ENCODE data around the gene NLRP12. TPM values are rescaled to one million over a fixed set of nuclear protein-coding genes. Genes with fewer than 3 reads are reported as not detected.
"Not testable (repeated sequence)": the region's sequence is repeated elsewhere in the genome, so short reads cannot be mapped to it uniquely, and the experiment has no call there.

NLRP12 gene
- total RNA-seq, 1 experiment from 2014 or later, result not detected

DNA sequence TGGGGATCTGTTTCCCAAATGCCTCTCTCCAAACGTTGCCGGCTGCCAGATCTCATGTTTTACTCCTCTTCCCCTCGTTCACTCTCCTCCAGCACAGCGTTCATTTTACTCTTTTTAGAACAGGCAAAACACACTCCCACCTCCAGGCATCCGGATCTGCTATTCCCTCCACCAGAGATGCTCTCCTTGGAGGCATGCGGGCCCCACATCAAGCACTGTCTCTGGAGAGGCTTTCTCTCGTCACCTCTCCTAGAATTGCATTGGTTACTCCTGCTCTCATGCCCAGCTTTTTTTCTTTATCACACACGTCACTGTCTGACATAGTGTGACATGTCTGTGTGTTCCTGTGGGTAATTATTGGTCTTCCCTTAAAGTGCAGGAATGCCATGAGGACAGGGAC is 23.4 kb upstream of the NLRP12 start:
- H3K4me1 Mint-ChIP-seq (ENCODE audit: insufficient read depth, unreplicated experiment), result peaks cover under 1% of the 10 kb centered on the region
- ChIA-PET POLR2A (no interaction called here), CTCF (interaction anchor here (1.0 to 2.0 kb wide), 3 partner anchors 55 to 176 kb away, joined by 3 to 10 read pairs (median 5); no protein-coding TSS in a partner anchor)
- no TSS peak for BruUV-seq (replicated peaks)
- H3K9me3 Mint-ChIP-seq (ENCODE audit: unreplicated experiment), result no peaks in the 10 kb centered on the region
- no peaks in the 10 kb centered on the region for H3K27me3 Mint-ChIP-seq (ENCODE audit: insufficient read depth, unreplicated experiment)
- intact Hi-C loops (cut with micrococcal nuclease), result no loop called here
- DNase-seq (ENCODE audit: unreplicated experiment), result no peak
- TF ChIP-seq, protein P1, sequence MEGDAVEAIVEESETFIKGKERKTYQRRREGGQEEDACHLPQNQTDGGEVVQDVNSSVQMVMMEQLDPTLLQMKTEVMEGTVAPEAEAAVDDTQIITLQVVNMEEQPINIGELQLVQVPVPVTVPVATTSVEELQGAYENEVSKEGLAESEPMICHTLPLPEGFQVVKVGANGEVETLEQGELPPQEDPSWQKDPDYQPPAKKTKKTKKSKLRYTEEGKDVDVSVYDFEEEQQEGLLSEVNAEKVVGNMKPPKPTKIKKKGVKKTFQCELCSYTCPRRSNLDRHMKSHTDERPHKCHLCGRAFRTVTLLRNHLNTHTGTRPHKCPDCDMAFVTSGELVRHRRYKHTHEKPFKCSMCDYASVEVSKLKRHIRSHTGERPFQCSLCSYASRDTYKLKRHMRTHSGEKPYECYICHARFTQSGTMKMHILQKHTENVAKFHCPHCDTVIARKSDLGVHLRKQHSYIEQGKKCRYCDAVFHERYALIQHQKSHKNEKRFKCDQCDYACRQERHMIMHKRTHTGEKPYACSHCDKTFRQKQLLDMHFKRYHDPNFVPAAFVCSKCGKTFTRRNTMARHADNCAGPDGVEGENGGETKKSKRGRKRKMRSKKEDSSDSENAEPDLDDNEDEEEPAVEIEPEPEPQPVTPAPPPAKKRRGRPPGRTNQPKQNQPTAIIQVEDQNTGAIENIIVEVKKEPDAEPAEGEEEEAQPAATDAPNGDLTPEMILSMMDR (IDR thresholded peaks at IDR 0.05; ENCODE audit: unreplicated experiment), result no peak
- H3K4me3 Mint-ChIP-seq (ENCODE audit: unreplicated experiment), result no peak overlapping the region
- no peak overlapping the region for H3K27ac Mint-ChIP-seq (ENCODE audit: low read depth, unreplicated experiment)
- peaks cover 7% of the 10 kb centered on the region for H3K36me3 Mint-ChIP-seq (ENCODE audit: insufficient read depth, unreplicated experiment)

DNA sequence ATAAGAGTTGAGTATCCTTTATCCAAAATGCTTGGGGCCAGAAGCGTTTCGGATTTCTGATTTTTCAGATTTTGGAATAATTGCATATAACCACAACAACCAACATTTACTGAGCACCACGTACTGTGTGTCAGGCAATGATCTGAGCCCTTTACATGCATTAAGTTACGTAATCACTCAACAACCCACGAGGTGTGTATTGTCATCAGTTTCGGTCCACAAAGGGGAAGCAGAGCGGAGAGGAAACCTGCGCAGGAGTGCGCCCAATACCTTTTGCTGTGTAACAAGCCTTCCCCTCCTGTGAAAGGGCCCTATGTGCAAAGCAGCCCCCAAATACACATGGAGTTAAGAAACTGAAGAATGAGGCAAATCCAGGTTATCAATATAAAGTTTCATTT is 20.7 kb upstream of the NLRP12 start:
- H3K9me3 Mint-ChIP-seq (ENCODE audit: unreplicated experiment), result no peaks in the 10 kb centered on the region
- intact Hi-C loops (cut with micrococcal nuclease), result loop anchor here (5.0 kb wide), 2 partner anchors 37 to 62 kb away; partner anchors contain the start of genes CACNG7 and PRKCG
- TF ChIP-seq, protein P1 (IDR thresholded peaks at IDR 0.05; ENCODE audit: unreplicated experiment), result no peak
- ChIA-PET POLR2A (no interaction called here), CTCF (interaction anchor here (0.6 kb wide), 1 partner anchor 179 kb away, joined by 3 read pairs; no protein-coding TSS in a partner anchor)
- BruUV-seq (replicated peaks), result no TSS peak
- no peak for DNase-seq (ENCODE audit: unreplicated experiment)
- no peak overlapping the region for H3K4me3 Mint-ChIP-seq (ENCODE audit: unreplicated experiment)
- H3K27me3 Mint-ChIP-seq (ENCODE audit: insufficient read depth, unreplicated experiment), result no peaks in the 10 kb centered on the region
- H3K4me1 Mint-ChIP-seq (ENCODE audit: insufficient read depth, unreplicated experiment), result no peaks in the 10 kb centered on the region
- H3K27ac Mint-ChIP-seq (ENCODE audit: low read depth, unreplicated experiment), result no peak overlapping the region
- H3K36me3 Mint-ChIP-seq (ENCODE audit: insufficient read depth, unreplicated experiment), result peaks cover 7% of the 10 kb centered on the region

DNA sequence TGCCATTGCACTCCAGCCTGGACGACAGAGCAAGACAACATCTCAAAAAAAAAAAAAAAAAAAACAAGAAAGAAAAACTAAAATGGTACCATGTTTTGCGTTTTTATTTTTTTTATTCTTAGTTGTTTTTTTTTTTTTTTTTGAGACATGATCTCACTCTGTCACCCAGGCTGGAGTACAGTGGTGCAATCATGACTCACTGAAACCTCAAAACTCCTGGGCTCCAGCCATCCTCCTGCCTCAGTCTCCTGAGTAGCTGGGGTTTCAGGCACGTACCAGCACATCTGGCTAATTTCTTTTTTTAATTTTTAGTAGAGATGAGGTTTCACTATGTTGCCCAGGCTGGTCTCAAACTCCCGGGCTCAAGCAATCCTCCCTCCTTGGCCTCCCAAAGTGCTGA is 16.8 kb upstream of the NLRP12 start:
- H3K27ac Mint-ChIP-seq (ENCODE audit: low read depth, unreplicated experiment), result peak overlapping the region; percentile 46
- H3K9me3 Mint-ChIP-seq (ENCODE audit: unreplicated experiment); H3K27me3 Mint-ChIP-seq (ENCODE audit: insufficient read depth, unreplicated experiment); H3K36me3 Mint-ChIP-seq (ENCODE audit: insufficient read depth, unreplicated experiment); H3K4me1 Mint-ChIP-seq (ENCODE audit: insufficient read depth, unreplicated experiment); BruUV-seq (replicated peaks); H3K4me3 Mint-ChIP-seq (ENCODE audit: unreplicated experiment): not testable (repeated sequence)
- ChIA-PET POLR2A (interaction anchor here (0.7 to 1.5 kb wide), 7 partner anchors 16 to 274 kb away, joined by 3 to 8 read pairs (median 4); partner anchors contain the start of genes MYADM, PRPF31 and TFPT), CTCF (interaction anchor here (0.6 to 1.6 kb wide), 15 partner anchors 9 to 296 kb away, joined by 3 to 9 read pairs (median 4); partner anchors contain the start of genes PRKCG and TFPT)
- DNase-seq (ENCODE audit: unreplicated experiment), result peak; percentile 90
- intact Hi-C loops (cut with micrococcal nuclease), result loop anchor here (1.0 to 5.0 kb wide), 3 partner anchors 26 to 66 kb away; partner anchors contain the start of genes CACNG7, MYADM and PRKCG

DNA sequence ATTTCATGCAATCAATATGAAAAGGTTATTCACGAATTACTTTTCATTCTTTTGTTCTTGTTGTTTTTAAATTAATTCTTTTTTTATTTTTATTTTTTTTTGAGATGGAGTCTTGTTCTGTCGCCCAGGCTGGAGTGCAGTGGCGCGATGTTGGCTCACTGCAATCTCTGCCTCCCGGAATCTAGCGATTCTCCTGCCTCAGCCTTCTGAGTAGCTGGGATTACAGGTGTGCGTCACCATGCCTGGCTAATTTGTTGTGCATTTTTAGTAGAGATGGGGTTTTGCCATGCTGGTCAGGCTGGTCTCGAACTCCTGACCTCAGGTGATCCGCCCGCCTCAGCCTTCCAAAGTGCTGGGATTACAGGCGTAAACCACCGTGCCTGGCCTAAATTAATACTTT is 16.1 kb upstream of the NLRP12 start:
- not testable (repeated sequence) for H3K27ac Mint-ChIP-seq (ENCODE audit: low read depth, unreplicated experiment); H3K36me3 Mint-ChIP-seq (ENCODE audit: insufficient read depth, unreplicated experiment); DNase-seq (ENCODE audit: unreplicated experiment); H3K27me3 Mint-ChIP-seq (ENCODE audit: insufficient read depth, unreplicated experiment); H3K4me1 Mint-ChIP-seq (ENCODE audit: insufficient read depth, unreplicated experiment); H3K9me3 Mint-ChIP-seq (ENCODE audit: unreplicated experiment); H3K4me3 Mint-ChIP-seq (ENCODE audit: unreplicated experiment); BruUV-seq (replicated peaks)
- intact Hi-C loops (cut with micrococcal nuclease), result loop anchor here (5.0 kb wide), 2 partner anchors 42 to 67 kb away; partner anchors contain the start of genes CACNG7 and PRKCG
- ChIA-PET CTCF (interaction anchor here (0.7 to 1.6 kb wide), 2 partner anchors 9 to 185 kb away, joined by 4 to 8 read pairs; no protein-coding TSS in a partner anchor), POLR2A (interaction anchor here (0.7 kb wide), 1 partner anchor 17 kb away, joined by 3 read pairs; no protein-coding TSS in a partner anchor)

DNA sequence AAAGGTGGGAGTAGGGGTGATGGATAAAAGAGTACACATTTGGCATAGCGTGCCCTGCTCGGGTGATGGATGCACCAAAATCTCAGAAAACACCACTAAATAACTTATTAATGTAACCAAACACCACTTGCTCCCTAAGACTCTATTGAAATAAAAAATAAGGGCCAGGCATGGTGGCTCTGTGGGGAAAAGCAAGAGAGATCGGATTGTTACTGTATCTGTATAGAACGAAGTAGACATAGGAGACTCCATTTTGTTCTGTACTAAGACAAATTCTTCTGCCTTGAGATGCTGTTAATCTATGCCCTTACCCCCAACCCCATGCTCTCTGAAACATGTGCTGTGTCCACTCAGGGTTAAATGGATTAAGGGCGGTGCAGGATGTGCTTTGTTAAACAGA is 14.3 kb upstream of the NLRP12 start:
- H3K36me3 Mint-ChIP-seq (ENCODE audit: insufficient read depth, unreplicated experiment); intact Hi-C loops (cut with micrococcal nuclease); H3K4me1 Mint-ChIP-seq (ENCODE audit: insufficient read depth, unreplicated experiment); POLR2A ChIA-PET; DNase-seq (ENCODE audit: unreplicated experiment); H3K27me3 Mint-ChIP-seq (ENCODE audit: insufficient read depth, unreplicated experiment); H3K4me3 Mint-ChIP-seq (ENCODE audit: unreplicated experiment); BruUV-seq (replicated peaks); H3K9me3 Mint-ChIP-seq (ENCODE audit: unreplicated experiment): not testable (repeated sequence)
- CTCF ChIA-PET, result interaction anchor here (0.7 kb wide), 1 partner anchor 188 kb away, joined by 3 read pairs; no protein-coding TSS in a partner anchor
- H3K27ac Mint-ChIP-seq (ENCODE audit: low read depth, unreplicated experiment), result peak overlapping the region; percentile 31

DNA sequence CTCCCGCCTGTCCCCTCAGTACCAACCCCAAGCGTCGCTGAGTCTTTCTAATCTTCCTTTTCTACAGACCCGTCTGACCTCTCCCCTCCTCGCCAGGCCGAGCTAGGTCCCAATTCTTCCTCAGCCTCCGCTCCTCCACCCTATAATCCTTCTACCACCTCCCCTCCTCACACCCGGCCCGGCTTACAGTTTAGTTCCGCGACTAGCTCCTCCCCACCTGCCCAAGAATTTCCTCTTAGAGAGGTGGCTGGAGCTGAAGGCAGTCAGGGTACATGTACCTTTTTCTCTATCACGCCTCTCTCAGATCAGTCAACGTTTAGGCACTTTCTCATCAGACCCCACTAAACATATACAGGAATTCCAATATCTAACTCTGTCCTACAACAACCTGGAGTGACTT is 8.7 kb upstream of the NLRP12 start:
- intact Hi-C loops (cut with micrococcal nuclease); CTCF ChIA-PET; H3K9me3 Mint-ChIP-seq (ENCODE audit: unreplicated experiment); H3K36me3 Mint-ChIP-seq (ENCODE audit: insufficient read depth, unreplicated experiment); DNase-seq (ENCODE audit: unreplicated experiment); BruUV-seq (replicated peaks); H3K4me1 Mint-ChIP-seq (ENCODE audit: insufficient read depth, unreplicated experiment); H3K27ac Mint-ChIP-seq (ENCODE audit: low read depth, unreplicated experiment); POLR2A ChIA-PET; H3K4me3 Mint-ChIP-seq (ENCODE audit: unreplicated experiment): not testable (repeated sequence)
- peaks cover 12% of the 10 kb centered on the region for H3K27me3 Mint-ChIP-seq (ENCODE audit: insufficient read depth, unreplicated experiment)

Measured in MCF 10A (cell line).